Endothelial cell of umbilical vein (primary cell): ENCODE data around the gene ADGRB2. TPM values are rescaled to one million over a fixed set of nuclear protein-coding genes. Genes with fewer than 3 reads are reported as not detected.

Experiments used
- BruUV-seq: library from RNA; stranded (reverse); fragments of 400-500 nt; replicated peaks from 2 replicates; lab custom pipeline; 2021; lab: Mats Ljungman, UMichigan
- CTCF ChIA-PET: fragments of 300-600, 350-600 bp; sonication (Branson Sonifier 250); formaldehyde crosslinking; loops from one replicate; lab custom pipeline; 2021; ENCODE audit warnings: antibody characterized with exemption, inconsistent platforms; lab: Charles Lee
- POLR2A ChIA-PET: fragments of 300-600, 350-600 bp; sonication (Branson Sonifier 250); formaldehyde crosslinking; loops from one replicate; lab custom pipeline; 2021; ENCODE audit warnings: antibody characterized with exemption, inconsistent platforms; lab: Charles Lee
- DNase-seq: peaks from one replicate; pipeline ENCODE4 v3.0.0-alpha.2; 2011; ENCODE audit warnings: low read depth, low spot score
- FAIRE-seq: peaks from 2 replicates; lab custom pipeline; 2011; peaks lifted over from hg19 to GRCh38; lab: Jason Lieb, UNC
- H2AFZ ChIP-seq: 2 replicates; pipeline ENCODE4 v1.6.0; 2012; ENCODE audit warnings: low read depth, low read length, control low read depth, inconsistent platforms
- H3K27ac ChIP-seq: 2 replicates; pipeline ENCODE4 v1.5.1; 2011; ENCODE audit warnings: low read depth, mild to moderate bottlenecking, control low read depth, low read length, moderate library complexity; ENCODE audit not compliant: insufficient read depth
- H3K27me3 ChIP-seq, 2 experiments: 2 replicates each; pipeline versions ENCODE4 v1.6.0 to v1.6.1; 2011; ENCODE audit warnings: low read length in 2 of 2, mixed read lengths in 1 of 2; ENCODE audit not compliant: control insufficient read depth in 2 of 2, insufficient read depth in 2 of 2
- H3K36me3 ChIP-seq, 2 experiments: 2 replicates in 1 of 2; 3 replicates in 1 of 2; pipeline ENCODE4 v1.5.1; 2011; ENCODE audit warnings: low read length in 2 of 2, mild to moderate bottlenecking in 1 of 2, moderate library complexity in 1 of 2; ENCODE audit not compliant: control insufficient read depth in 2 of 2, insufficient read depth in 2 of 2; ENCODE audit errors: extremely low read depth in 1 of 2
- H3K4me1 ChIP-seq: 3 replicates; pipeline ENCODE4 v1.5.1; 2011; ENCODE audit warnings: mild to moderate bottlenecking, low read length; ENCODE audit not compliant: control insufficient read depth, insufficient read depth; ENCODE audit errors: extremely low read depth
- H3K4me2 ChIP-seq: 2 replicates; pipeline ENCODE4 v1.6.1; 2011; ENCODE audit warnings: low read length, control low read depth, mixed read lengths; ENCODE audit not compliant: insufficient read depth
- H3K4me3 ChIP-seq, 3 experiments: fragments of 200-600 bp in 1 of 3; sonication (generic), shearing (Covaris generic) in 1 of 3; replicated peaks in 1 of 3; 2 replicates each; pipeline ENCODE4 v1.5.1; 2011 to 2016; ENCODE audit warnings: control low read depth in 3 of 3, low read length in 3 of 3, mild to moderate bottlenecking in 2 of 3, inconsistent platforms in 1 of 3, low read depth in 1 of 3, moderate library complexity in 1 of 3; ENCODE audit not compliant: insufficient read depth in 1 of 3
- H3K79me2 ChIP-seq: 2 replicates; pipeline ENCODE4 v1.6.0; 2012; ENCODE audit warnings: low read length, inconsistent platforms; ENCODE audit not compliant: control insufficient read depth, insufficient read depth
- H3K9ac ChIP-seq: replicated peaks from 2 replicates; pipeline ENCODE3; 2011; ENCODE audit warnings: low read length, control low read depth; ENCODE audit not compliant: insufficient read depth; ENCODE audit errors: extremely low read depth
- H3K9me1 ChIP-seq: replicated peaks from 3 replicates; pipeline ENCODE4 v1.6.0; 2011; ENCODE audit warnings: mild to moderate bottlenecking, low read length; ENCODE audit not compliant: control insufficient read depth, insufficient read depth; ENCODE audit errors: extremely low read depth
- H3K9me3 ChIP-seq: replicated peaks from 2 replicates; pipeline ENCODE4 v1.5.1; 2012; ENCODE audit warnings: low read length, inconsistent platforms; ENCODE audit not compliant: control insufficient read depth, insufficient read depth
- H4K20me1 ChIP-seq: replicated peaks from 2 replicates; pipeline ENCODE3; 2011; ENCODE audit warnings: mild to moderate bottlenecking, low read length; ENCODE audit not compliant: control insufficient read depth, insufficient read depth; ENCODE audit errors: extremely low read depth
- EZH2 ChIP-seq: IDR thresholded peaks from 2 replicates; pipeline ENCODE4 v1.6.1; 2012; ENCODE audit warnings: borderline replicate concordance, low read depth, mild to moderate bottlenecking, moderate library complexity, low read length, inconsistent platforms; ENCODE audit not compliant: severe bottlenecking
- FOS ChIP-seq: IDR thresholded peaks from 2 replicates; pipeline ENCODE4 v1.6.1; 2011; ENCODE audit warnings: mild to moderate bottlenecking, low read length, moderate library complexity, borderline replicate concordance; ENCODE audit not compliant: insufficient read depth
- GATA2 ChIP-seq: IDR thresholded peaks from 2 replicates; pipeline ENCODE4 v1.7.0; 2011; ENCODE audit warnings: low read depth, mild to moderate bottlenecking, moderate library complexity, mixed read lengths, low read length; ENCODE audit not compliant: insufficient read length, insufficient read depth
- JUN ChIP-seq: IDR thresholded peaks from 2 replicates; pipeline ENCODE4 v1.6.1; 2011; ENCODE audit warnings: borderline replicate concordance, low read depth; ENCODE audit not compliant: insufficient read length, insufficient read depth
- MYC ChIP-seq: IDR thresholded peaks from one replicate; pipeline ENCODE4 v1.6.1; 2011; ENCODE audit warnings: mild to moderate bottlenecking, low read depth, low read length
- POLR2A ChIP-seq: IDR thresholded peaks from 2 replicates; pipeline ENCODE4 v1.6.1; 2012; ENCODE audit warnings: low read depth, mild to moderate bottlenecking, control low read depth, low read length
- POLR2AphosphoS5 ChIP-seq: IDR thresholded peaks from 2 replicates; pipeline ENCODE4 v1.6.1; 2012; ENCODE audit warnings: low read depth, mild to moderate bottlenecking, control low read depth, low read length, moderate library complexity; ENCODE audit not compliant: insufficient read depth
- dilution Hi-C: fragments of 300-500 bp; cut with MboI; formaldehyde crosslinking; loops from one replicate; pipeline ENCODE4 v1.15.0; 2019; ENCODE audit warnings: low sequenced_read_pairs; ENCODE audit not compliant: extremely low pct_ligation_motif_present
- intact Hi-C: fragments of 100-400 bp; cut with micrococcal nuclease; formaldehyde crosslinking; loops from one replicate; pipeline ENCODE4 v1.10.0; 2022
- polyA plus RNA-seq, 4 experiments: library from polyadenylated mRNA; depleted of rRNA in 3 of 4; stranded (reverse) in 3 of 4; unstranded in 1 of 4; fragments of >200 nt; gene quantifications; 2 replicates each; pipeline versions ENCODE4 v1.2.1 to v1.2.3, GENCODE V29; 2011 to 2012; ENCODE audit warnings: missing spikeins in 1 of 4
- total RNA-seq: library from RNA; stranded (reverse); gene quantifications from 2 replicates; pipeline ENCODE4 v1.2.3, GENCODE V29; 2021
- TF ChIP-seq, protein P1 (sequence below): IDR thresholded peaks from 2 replicates; pipeline ENCODE4 v1.6.1; 2011; ENCODE audit not compliant: insufficient read depth, insufficient read length
- TF ChIP-seq, protein P2 (sequence below), 2 donors: IDR thresholded peaks; 1 replicate in 1 of 2; 2 replicates in 1 of 2; pipeline ENCODE4 v1.5.1; 2011; ENCODE audit warnings: low read length in 2 of 2, mild to moderate bottlenecking in 2 of 2, moderate library complexity in 2 of 2, control low read depth in 1 of 2, inconsistent platforms in 1 of 2, low read depth in 1 of 2; ENCODE audit not compliant: insufficient read depth in 1 of 2; ENCODE audit errors: extremely low read depth in 1 of 2

ADGRB2 gene
- total and polyA plus RNA-seq, 2 donors (not counting 3 experiments of a cell fraction or from before 2014, with no cell fraction given) = 1.3 to 1.5 TPM

GRCh38 chr1:31689854-31690253 lies 74.3 kb downstream of the ADGRB2 start:
- no peaks in the 10 kb centered on the region for H3K9me3 ChIP-seq
- no peak overlapping the region for H3K4me3 ChIP-seq
- H3K36me3 ChIP-seq = no peaks in the 10 kb centered on the region
- TF ChIP-seq MYC (no peak), JUN (peak; percentile 55), POLR2AphosphoS5 (peak; percentile 76)
- FAIRE-seq (peak; percentile 97), DNase-seq (peak; percentile 67)
- peak overlapping the region; percentile 39 for H3K9ac ChIP-seq
- intact Hi-C loops (loop anchor here (2.0 kb wide), 1 partner anchor 15 kb away; the partner anchor contains the start of gene COL16A1), dilution Hi-C loops (no loop called here)
- H4K20me1 ChIP-seq = no peaks in the 10 kb centered on the region
- POLR2A ChIA-PET = no interaction called here
- peak overlapping the region; percentile 37 for H3K4me2 ChIP-seq
- H3K9me1 ChIP-seq = no peaks in the 10 kb centered on the region
- peak overlapping the region; percentile 85 for H3K27ac ChIP-seq
- H3K27me3 ChIP-seq = no peaks in the 10 kb centered on the region
- BruUV-seq = no TSS peak
- peaks cover 13% of the 10 kb centered on the region for H3K4me1 ChIP-seq
- H3K79me2 ChIP-seq = no peaks in the 10 kb centered on the region
- CTCF ChIA-PET = interaction anchor here (0.7 to 2.8 kb wide), 5 partner anchors 16 to 56 kb away, joined by 6 to 8 read pairs (median 7); no protein-coding TSS in a partner anchor
- H2AFZ ChIP-seq = peak overlapping the region; percentile 82

GRCh38 chr1:31689379-31689778 lies 74.8 kb downstream of the ADGRB2 start:
- H3K9ac ChIP-seq = peak overlapping the region; percentile 39
- H3K4me2 ChIP-seq = peak overlapping the region; percentile 37
- H3K27ac ChIP-seq = peak overlapping the region; percentile 85
- H3K4me3 ChIP-seq = no peak overlapping the region
- FAIRE-seq = no peak
- no peaks in the 10 kb centered on the region for H3K9me1 ChIP-seq
- ChIA-PET POLR2A (no interaction called here), CTCF (interaction anchor here (1.7 to 2.8 kb wide), 3 partner anchors 19 to 26 kb away, joined by 6 to 8 read pairs (median 7); no protein-coding TSS in a partner anchor)
- no peaks in the 10 kb centered on the region for H3K36me3 ChIP-seq
- no peaks in the 10 kb centered on the region for H3K27me3 ChIP-seq
- no peak for DNase-seq
- no TSS peak for BruUV-seq
- H3K4me1 ChIP-seq = peaks cover 13% of the 10 kb centered on the region
- intact Hi-C loops (loop anchor here (2.0 kb wide), 1 partner anchor 15 kb away; the partner anchor contains the start of gene COL16A1), dilution Hi-C loops (no loop called here)
- H4K20me1 ChIP-seq = no peaks in the 10 kb centered on the region
- H3K79me2 ChIP-seq = no peaks in the 10 kb centered on the region
- H3K9me3 ChIP-seq = no peaks in the 10 kb centered on the region
- TF ChIP-seq POLR2AphosphoS5 (no peak), GATA2 (no peak), JUN (no peak), POLR2A (no peak), FOS (no peak), EZH2 (no peak), MYC (no peak)
- TF ChIP-seq, protein P1, sequence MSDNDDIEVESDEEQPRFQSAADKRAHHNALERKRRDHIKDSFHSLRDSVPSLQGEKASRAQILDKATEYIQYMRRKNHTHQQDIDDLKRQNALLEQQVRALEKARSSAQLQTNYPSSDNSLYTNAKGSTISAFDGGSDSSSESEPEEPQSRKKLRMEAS = no peak
- TF ChIP-seq, protein P2, sequence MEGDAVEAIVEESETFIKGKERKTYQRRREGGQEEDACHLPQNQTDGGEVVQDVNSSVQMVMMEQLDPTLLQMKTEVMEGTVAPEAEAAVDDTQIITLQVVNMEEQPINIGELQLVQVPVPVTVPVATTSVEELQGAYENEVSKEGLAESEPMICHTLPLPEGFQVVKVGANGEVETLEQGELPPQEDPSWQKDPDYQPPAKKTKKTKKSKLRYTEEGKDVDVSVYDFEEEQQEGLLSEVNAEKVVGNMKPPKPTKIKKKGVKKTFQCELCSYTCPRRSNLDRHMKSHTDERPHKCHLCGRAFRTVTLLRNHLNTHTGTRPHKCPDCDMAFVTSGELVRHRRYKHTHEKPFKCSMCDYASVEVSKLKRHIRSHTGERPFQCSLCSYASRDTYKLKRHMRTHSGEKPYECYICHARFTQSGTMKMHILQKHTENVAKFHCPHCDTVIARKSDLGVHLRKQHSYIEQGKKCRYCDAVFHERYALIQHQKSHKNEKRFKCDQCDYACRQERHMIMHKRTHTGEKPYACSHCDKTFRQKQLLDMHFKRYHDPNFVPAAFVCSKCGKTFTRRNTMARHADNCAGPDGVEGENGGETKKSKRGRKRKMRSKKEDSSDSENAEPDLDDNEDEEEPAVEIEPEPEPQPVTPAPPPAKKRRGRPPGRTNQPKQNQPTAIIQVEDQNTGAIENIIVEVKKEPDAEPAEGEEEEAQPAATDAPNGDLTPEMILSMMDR (IDR thresholded peaks at IDR 0.05; ENCODE audit: extremely low read depth in 1 of 2, insufficient read depth in 1 of 2, low read depth in 1 of 2, low read length in 2 of 2) = no peak
- H2AFZ ChIP-seq = peak overlapping the region; percentile 82
